Aorta (tissue), 5 donors: ENCODE data around the gene BTBD6. TPM values are rescaled to one million over a fixed set of nuclear protein-coding genes. Genes with fewer than 3 reads are reported as not detected.
A peak's percentile ranks its signal among the peaks of the same experiment; 100 is the strongest.

Experiments used
- ATAC-seq: fragments of 200-7000 bp; cut with Tn5 transposase; one replicate; pipeline ENCODE4 v1.9.1; 2022; ENCODE audit warnings: moderate library complexity; ENCODE audit not compliant: low FRiP score
- DNase-seq, 2 donors: peaks; one replicate each; pipeline ENCODE4 v3.0.0-alpha.2; 2020
- H3K27ac ChIP-seq, 2 donors: one replicate each; pipeline ENCODE4 v1.5.1; 2013; ENCODE audit warnings: low read length in 2 of 2, mild to moderate bottlenecking in 2 of 2, moderate library complexity in 2 of 2, control low read depth in 1 of 2, inconsistent platforms in 1 of 2, low read depth in 1 of 2
- H3K27me3 ChIP-seq, 2 donors: one replicate each; pipeline ENCODE4 v1.6.1; 2013; ENCODE audit warnings: control low read depth in 1 of 2, low read length in 1 of 2, mild to moderate bottlenecking in 1 of 2, moderate library complexity in 1 of 2; ENCODE audit not compliant: insufficient read depth in 2 of 2, control insufficient read depth in 1 of 2
- H3K36me3 ChIP-seq, 2 donors: one replicate each; pipeline ENCODE4 v1.6.1; 2013; ENCODE audit warnings: control low read depth in 1 of 2, low read length in 1 of 2, mild to moderate bottlenecking in 1 of 2; ENCODE audit not compliant: insufficient read depth in 2 of 2, control insufficient read depth in 1 of 2
- H3K4me1 ChIP-seq, 2 donors: one replicate each; pipeline ENCODE4 v1.6.1; 2013; ENCODE audit warnings: low read length in 2 of 2, control low read depth in 1 of 2, mild to moderate bottlenecking in 1 of 2, moderate library complexity in 1 of 2; ENCODE audit not compliant: insufficient read depth in 2 of 2, control insufficient read depth in 1 of 2
- H3K4me3 ChIP-seq, 2 donors: one replicate each; pipeline ENCODE4 v1.5.1; 2013; ENCODE audit warnings: low read length in 2 of 2, control low read depth in 1 of 2, mild to moderate bottlenecking in 1 of 2
- H3K9me3 ChIP-seq: one replicate; pipeline ENCODE4 v1.6.1; 2013; ENCODE audit warnings: mild to moderate bottlenecking, low read length; ENCODE audit not compliant: control insufficient read depth
- WGBS, 2 donors: extraction: QIAGEN DNeasy Blood & Tissue Kit; methylation state at CpG; one replicate each; pipeline ENCODE4 v1.1.7; 2013; 5-methylcytosine and 5-hydroxymethylcytosine counted together
- intact Hi-C, 2 donors: fragments of 100-400 bp; cut with DNase I; formaldehyde crosslinking; loops; one replicate each; pipeline versions ENCODE4 v1.14.2 to v1.15.0; 2022
- polyA plus RNA-seq, 2 donors: library from polyadenylated mRNA; stranded (reverse); fragments of 200-250 nt; gene quantifications; one replicate each; pipeline ENCODE4 v1.2.3, GENCODE V29; 2013
- total RNA-seq, 2 donors: library from RNA; stranded (reverse); fragmentation: NEBNext Ultra II Directional; extraction: Animal tissue kit (Norgen Biotek cat#: 25700); gene quantifications; one replicate each; pipeline ENCODE4 v1.2.1, GENCODE V29; 2021
- donor health status: healthy with polysubstance abuse.
- donor health status: Bipolar disorder and iron deficiency.
- donor health status: DM: no; HTN: no; CAD: no.
- donor health status: DM: no; HTN: no; CAD: no.
- donor health status: DM: yes; HTN: yes; CAD: no.

Gene BTBD6
- total and polyA plus RNA-seq, 4 donors = 39.1 to 99.4 (median 42.8) TPM

DNA sequence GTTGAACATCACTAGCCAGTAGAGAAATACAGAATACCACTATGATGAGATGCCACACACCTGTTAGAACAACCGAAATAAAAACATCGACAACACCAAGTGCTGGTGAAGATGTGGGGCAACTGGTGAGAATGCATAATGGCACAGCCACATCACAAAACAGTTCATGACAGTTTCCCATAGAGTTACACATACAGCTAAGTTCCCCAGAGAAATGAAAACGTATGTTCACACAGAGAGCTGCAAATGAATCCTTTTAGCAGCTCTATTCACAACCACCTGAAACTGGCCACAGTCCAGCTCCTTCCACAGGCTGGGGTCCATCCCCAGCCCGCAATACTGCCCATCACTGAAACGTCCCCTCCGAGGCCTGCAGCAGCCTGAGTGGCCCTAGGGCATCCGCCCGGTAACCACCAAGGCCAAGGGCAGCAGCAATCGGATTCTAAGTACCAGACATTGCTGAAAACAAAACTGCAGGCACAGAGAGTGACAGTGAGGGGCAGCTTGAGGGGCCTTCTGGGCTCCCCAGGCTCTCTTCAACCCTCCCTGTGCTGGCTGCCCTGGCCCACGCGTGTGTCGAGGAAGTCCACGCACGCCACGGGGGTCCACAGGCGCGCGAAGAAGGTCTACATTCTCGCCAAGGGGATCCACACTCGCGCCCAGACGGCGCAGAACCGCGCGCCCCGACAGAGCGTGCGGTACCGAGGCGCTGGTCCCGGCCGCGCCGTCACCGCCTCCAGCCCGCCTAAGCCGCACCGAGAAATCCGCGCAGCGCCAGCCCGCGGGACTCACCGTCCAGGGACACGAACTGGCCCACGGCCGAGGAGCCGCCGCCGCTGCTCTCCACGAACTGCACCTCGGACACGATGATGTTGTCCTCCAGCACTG is 51.6 kb downstream of the BTBD6 start:
- no peaks in the 10 kb centered on the region for H3K9me3 ChIP-seq
- peak overlapping the region in 1 of 2 donors; percentile 43 for H3K27ac ChIP-seq
- H3K4me1 ChIP-seq = no peaks in the 10 kb centered on the region
- intact Hi-C loops = loop anchor here in 1 of 2 donors (2.0 to 10.0 kb wide), 4 partner anchors 15 to 613 kb away; partner anchors contain the start of genes BTBD6, INF2, PACS2 and TEDC1
- ATAC-seq (peak; percentile 23), DNase-seq (peak; percentile 63 to 88)
- H3K36me3 ChIP-seq = no peaks in the 10 kb centered on the region
- no peaks in the 10 kb centered on the region for H3K27me3 ChIP-seq
- WGBS, 2 donors = 7 to 13% methylated on average over 29 to 54 of the region's 54 CpGs
- peak overlapping the region; percentile 52 to 76 for H3K4me3 ChIP-seq

Other genes with a start within 250 kb of the BTBD6 start
- 1 to 10 TPM; 4.1 to 5.9 TPM for gene CDCA4, start 227.4 kb upstream of the BTBD6 start, total RNA-seq
- gene CDCA4, start 227.4 kb upstream of the BTBD6 start, polyA plus RNA-seq = 1 to 10 TPM; 3.0 to 3.7 TPM
- gene GPR132, start 183.1 kb upstream of the BTBD6 start, total RNA-seq = 1 to 10 TPM; 2.9 to 5.0 TPM
- gene GPR132, start 183.1 kb upstream of the BTBD6 start, polyA plus RNA-seq = 1 to 10 TPM in 1 of 2 donors, not detected in 1; 1.0 TPM
- 10 to 100 TPM; 15.0 to 32.1 TPM for gene JAG2, start 79.8 kb upstream of the BTBD6 start, total RNA-seq
- gene JAG2, start 79.8 kb upstream of the BTBD6 start, polyA plus RNA-seq = 1 to 10 TPM in 1 of 2 donors, under 1 TPM in 1; 0.13 to 1.1 TPM
- gene NUDT14, start 67.2 kb upstream of the BTBD6 start, total RNA-seq = 10 to 100 TPM; 13.3 to 29.9 TPM
- 10 to 100 TPM in 1 of 2 donors, 1 to 10 TPM in 1; 6.1 to 10.0 TPM for gene NUDT14, start 67.2 kb upstream of the BTBD6 start, polyA plus RNA-seq
- 10 to 100 TPM; 25.2 to 44.3 TPM for gene BRF1, start 52.5 kb downstream of the BTBD6 start, total RNA-seq
- 10 to 100 TPM in 1 of 2 donors, 1 to 10 TPM in 1; 7.1 to 34.1 TPM for gene BRF1, start 52.5 kb downstream of the BTBD6 start, polyA plus RNA-seq
- gene PACS2, start 66.2 kb downstream of the BTBD6 start, total RNA-seq = 10 to 100 TPM; 71.3 to 98.5 TPM
- gene PACS2, start 66.2 kb downstream of the BTBD6 start, polyA plus RNA-seq = 100 to 1,000 TPM in 1 of 2 donors, 10 to 100 TPM in 1; 17.2 to 140 TPM
- gene TEX22, start 150.0 kb downstream of the BTBD6 start, total RNA-seq = 1 to 10 TPM; 1.2 to 2.1 TPM
- under 1 TPM; 0.18 to 0.38 TPM for gene TEX22, start 150.0 kb downstream of the BTBD6 start, polyA plus RNA-seq
- gene MTA1, start 171.3 kb downstream of the BTBD6 start, total RNA-seq = 100 to 1,000 TPM in 1 of 2 donors, 10 to 100 TPM in 1; 71.5 to 111 TPM
- 10 to 100 TPM; 16.9 to 85.4 TPM for gene MTA1, start 171.3 kb downstream of the BTBD6 start, polyA plus RNA-seq
- gene CRIP2, start 226.3 kb downstream of the BTBD6 start, total RNA-seq = 100 to 1,000 TPM; 267 to 352 TPM
- gene CRIP2, start 226.3 kb downstream of the BTBD6 start, polyA plus RNA-seq = 100 to 1,000 TPM; 432 to 698 TPM
- gene CRIP1, start 238.4 kb downstream of the BTBD6 start, total RNA-seq = 100 to 1,000 TPM; 229 to 236 TPM
- gene CRIP1, start 238.4 kb downstream of the BTBD6 start, polyA plus RNA-seq = 1,000 to 10,000 TPM in 1 of 2 donors, 100 to 1,000 TPM in 1; 740 to 1,123 TPM
- gene TEDC1, start 242.7 kb downstream of the BTBD6 start, total RNA-seq = 10 to 100 TPM in 1 of 2 donors, 1 to 10 TPM in 1; 8.6 to 30.5 TPM
- 10 to 100 TPM in 1 of 2 donors, 1 to 10 TPM in 1; 9.6 to 33.8 TPM for gene TEDC1, start 242.7 kb downstream of the BTBD6 start, polyA plus RNA-seq